Activated T-helper 1 cell treated with Interleukin-2 at 50 U/mL for 16 hours (primary cell): ENCODE data around the gene FYCO1.
A peak's percentile ranks its signal among the peaks of the same experiment; 100 is the strongest.

Experiments used
- DNase-seq: peaks from one replicate; pipeline ENCODE4 v3.0.0-alpha.2; 2020; ENCODE audit warnings: low read depth

Gene FYCO1

GRCh38 chr3:45943207-45943846 lies 52.3 kb downstream of the FYCO1 start, which contains the start of gene CXCR6:
CXCR6 (plus strand) TSS chr3:45943464; CDS start chr3:45946482, 3,018 bp downstream.
- DNase-seq = no peak

DNA sequence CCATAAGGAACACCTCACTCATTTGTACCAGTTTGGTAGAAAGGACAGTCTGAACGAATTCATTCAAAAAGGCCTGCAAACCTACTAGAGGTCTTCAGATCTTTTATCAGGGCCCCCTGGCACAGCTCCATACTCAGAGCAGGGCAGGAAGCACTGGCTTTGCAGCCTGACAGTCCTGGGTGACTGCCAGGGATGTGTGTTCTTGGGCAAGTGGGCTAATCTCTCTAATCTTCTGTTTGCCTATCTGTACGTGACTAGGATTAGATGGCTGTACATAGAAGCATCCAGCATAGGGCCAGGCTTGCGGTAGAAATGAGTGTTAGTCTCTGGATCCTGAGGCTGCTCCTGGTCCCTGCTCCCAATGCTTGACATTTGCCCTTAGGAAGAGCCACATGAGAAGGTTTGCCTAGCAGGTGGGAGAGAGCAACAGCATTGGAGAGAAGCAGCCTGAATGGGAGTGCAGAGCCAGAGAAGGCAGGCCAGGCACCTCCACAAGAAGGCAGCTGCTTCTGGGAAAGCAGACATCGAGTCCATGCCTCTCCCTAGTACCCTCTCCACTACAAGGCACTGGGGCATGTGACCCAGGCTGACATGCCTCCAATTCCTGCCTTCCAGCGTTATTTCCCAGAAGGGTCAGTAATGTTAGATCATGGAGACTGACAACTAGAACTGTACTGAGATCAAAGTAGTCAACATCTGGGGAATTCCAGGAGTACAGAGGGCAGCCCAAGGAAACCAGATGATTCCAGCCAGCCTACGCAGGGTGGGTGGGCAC lies 53.4 kb downstream of the FYCO1 start:
- no peak for DNase-seq

DNA sequence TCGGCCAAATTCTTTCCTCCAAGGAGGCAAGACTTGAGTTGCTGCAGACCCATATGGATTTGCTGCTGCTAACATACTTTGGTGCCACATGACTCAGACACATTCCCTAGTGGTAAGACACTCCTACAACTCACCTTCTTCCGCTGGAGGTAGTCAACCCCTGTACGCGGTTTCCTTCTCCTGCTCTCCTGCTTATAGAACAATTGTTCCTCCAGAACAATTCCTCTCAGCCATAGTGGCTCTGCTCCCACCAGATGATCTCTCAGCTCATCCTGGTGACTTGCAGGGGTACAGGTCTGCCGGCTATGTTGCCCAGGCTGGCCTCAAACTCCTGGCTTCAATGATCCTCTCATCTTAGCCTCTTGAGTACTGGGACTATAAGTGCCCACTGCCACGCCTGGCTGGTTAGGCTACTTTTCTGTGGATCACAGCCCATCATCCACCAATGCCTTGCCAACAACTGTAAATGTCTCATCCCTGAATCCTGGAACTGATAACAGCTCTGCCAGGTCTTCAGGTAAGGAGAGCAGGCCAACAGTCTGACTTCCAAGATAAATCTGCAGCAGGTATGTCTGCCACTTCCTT lies 54.8 kb downstream of the FYCO1 start:
- DNase-seq = no peak

DNA sequence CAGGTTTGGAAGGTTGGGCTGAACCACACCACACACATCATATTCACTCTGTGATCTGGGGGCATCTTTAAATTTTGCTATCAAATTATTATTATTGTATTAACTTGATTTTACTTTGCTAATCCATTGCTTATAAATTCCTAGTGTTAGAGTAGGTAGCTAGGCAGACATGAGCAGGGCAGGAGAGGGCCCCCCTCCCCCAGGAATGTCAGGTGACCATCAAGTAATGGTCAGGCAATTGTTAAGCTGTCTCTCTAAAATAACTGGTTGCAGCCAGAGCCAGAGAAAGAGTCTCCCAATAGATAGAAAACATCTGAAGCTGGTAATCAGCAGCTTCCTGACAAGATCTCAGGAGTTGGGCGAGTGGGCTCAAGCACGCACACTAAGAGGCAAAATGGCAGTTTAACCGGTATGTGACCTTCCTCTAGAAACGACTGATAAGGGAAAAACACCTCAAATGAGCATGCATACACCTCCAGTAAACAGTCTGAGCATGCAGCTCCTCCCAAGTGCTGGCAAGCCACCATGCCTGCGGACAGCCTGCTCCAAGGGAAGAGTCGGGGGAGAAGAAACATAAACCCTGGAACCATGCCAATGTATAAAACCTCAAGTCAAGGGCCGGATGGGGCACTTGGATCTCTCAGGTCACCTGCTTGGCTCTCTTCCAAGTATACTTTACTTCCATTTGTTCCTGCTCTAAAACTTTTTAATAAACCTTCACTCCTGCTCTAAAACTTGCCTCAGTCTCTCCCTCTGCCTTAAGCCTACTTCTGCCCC lies 55.4 kb downstream of the FYCO1 start:
- no peak for DNase-seq

- no peak for DNase-seq
Measured at GRCh38 chr3:45939341-45939771, 56.3 kb downstream of the FYCO1 start.

DNA sequence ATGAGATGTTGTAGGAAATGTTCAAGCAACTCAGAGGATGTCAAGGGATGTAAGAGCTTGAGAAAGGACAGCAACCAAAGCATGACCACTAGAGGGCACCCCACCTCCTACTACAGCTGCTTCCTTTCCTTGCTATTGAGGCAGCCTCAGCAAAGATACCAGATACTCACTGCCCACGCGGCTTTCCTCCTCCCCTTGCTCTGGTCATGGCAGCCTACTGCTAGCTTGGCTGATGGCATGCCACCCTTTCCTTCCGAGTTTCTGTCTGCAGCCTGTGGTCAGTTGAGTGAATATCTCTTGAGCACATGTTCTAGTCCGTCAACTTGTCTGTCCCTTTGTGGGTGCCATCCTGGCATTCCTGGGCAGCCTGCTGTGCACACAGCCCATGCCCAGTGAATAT lies 56.8 kb downstream of the FYCO1 start:
- DNase-seq = peak; percentile 68

DNA sequence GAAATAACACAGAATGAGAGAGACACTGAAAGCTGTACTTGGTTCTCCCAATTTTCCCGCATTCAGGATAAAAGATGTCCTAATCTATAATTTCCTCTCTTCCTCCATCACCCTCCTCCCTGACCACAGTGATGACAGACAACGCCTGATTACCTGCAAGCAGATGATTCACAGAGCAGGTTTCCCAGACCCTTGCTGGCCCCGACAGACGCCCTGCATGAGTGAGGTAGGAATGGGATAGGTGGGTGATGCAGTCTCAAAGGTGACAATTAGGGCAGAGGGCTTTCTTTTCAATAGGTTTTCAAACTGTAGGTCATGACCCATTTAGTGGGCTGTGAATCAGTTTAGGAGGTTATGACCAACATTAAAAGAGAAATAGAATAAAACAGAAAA lies 57.6 kb downstream of the FYCO1 start:
- no peak for DNase-seq

DNA sequence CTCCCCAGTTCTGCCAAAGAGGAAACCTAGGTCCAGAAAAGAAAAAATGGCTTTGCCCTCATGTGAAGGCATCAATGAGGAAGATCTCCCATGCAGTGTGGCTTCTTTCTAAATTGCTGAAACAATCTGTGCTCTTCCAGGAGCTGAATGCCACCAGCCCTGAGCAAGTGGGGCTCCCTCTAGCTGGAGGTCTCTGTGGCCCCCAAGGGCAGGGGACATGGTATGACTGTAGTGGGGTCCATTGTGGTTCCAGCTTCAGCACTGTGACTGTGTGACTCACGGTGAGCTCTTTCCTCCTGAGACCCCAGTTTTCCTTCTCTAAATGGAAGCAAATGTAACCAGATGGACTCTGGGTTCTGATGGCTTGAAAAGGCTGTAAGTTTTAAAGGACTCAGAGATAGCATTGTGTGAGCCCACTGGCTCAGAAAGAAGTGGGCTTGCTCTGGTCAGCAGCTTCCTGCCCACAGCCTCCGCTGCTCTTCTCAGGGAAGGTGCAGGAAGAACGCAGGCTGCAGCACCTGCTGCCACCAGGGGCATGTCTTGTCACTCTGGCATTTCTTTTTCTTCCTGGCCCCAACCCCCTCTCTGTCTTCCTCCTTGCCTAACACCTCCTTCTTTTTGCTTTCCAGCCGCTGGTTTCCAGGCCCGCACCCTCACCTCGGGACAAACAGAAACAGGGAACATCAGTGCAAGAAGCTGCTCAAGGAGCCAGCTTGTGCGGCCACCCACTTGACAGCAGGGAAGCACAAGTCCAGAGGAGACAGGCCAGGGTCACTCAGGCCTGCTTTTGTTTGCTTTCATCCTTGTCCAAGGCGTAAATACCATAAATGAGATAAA lies 58.2 kb downstream of the FYCO1 start:
- no peak for DNase-seq

- no peak for DNase-seq
Measured at GRCh38 chr3:45936261-45936660, 59.4 kb downstream of the FYCO1 start.

DNA sequence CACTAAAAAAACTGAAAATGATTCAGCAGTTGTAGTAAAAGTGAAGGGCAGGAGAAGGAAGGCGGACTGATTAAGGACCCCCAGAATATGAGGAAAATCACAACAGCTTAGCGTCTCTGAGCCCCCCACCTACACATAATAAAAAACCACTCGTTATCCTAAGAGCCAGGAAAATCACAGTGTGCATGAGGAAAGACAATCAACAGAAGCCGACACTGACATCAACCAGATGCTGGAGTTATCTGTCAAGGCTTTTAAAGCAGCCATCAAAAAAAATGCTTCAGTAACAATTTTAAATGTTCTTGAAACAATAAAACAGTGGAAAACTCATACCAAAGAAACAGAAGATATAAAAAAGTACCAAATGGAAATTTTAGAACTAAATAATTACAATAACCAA lies 62.0 kb downstream of the FYCO1 start:
- DNase-seq = no peak

GRCh38 chr3:45932112-45932511 lies 63.5 kb downstream of the FYCO1 start:
- DNase-seq = no peak

- no peak for DNase-seq
Measured at GRCh38 chr3:45931496-45931895, 64.1 kb downstream of the FYCO1 start.

DNA sequence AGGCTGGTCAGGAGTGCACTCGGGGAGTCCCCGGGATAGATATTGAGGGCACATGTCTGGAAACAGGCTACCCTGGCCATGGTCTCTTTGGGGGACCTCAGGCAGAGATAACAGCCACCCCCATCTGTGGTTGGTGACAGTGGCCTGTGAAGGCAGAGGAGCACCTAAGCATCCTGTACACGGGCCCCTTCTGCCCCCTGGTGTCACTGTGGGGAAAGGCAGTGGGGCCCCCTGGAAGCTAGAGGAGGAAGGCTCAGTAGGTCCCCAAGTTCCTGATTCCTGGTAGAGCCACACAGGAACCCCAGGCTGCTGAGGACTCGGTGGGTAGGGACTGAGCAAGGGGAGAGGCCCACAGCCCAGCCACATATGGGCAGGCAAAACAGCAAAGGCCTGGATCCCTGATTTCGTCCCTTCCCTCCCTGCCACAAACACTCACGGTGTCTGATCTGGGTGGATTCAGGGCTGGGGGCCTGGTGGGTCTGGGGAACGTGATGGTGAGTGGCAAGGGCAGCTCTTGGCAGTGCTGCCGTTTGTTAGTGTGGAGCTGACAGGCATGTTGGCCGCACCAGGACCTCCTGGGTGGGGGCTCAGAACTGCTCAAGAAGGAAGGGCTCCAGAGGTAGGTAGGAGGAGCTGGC lies 66.5 kb downstream of the FYCO1 start:
- peak; percentile 35 for DNase-seq

DNA sequence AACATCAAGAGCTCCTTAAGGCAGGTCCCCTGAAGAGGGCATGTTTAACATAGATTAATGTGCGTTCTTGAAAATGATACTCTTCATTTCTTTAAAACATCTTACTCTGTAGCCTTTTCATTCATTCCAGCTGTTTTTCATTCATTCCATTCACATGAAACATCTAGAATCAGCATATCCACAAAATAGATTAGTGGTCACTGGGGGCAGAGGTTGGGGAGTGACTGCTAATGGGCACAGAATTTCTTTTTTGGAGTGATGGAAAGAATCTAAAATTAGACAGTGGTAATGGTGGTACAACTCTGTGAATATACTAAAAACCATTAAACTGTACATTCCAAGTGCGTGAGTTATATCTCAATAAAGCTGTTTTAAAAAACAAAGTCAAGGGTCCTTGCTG lies 67.7 kb downstream of the FYCO1 start:
- no peak for DNase-seq

DNA sequence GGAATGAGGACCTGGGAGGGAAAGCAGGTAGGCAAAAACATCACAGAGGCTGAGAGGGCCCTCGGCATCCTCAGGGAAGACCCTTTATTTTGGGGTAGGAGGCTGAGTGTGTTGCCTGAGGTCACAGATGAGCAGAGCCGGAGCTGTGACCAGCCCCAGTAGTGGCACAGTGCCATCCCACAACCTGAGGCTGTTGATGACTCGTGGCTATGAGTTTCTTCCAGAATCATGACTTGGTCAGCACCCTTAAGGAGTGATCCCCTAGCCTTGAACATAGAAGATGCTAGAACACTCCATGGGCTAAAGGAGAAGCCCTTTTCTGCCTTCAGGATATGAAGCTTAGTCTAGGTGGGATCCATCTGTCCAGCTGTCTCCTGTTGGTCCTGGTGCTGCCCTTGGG lies 71.9 kb downstream of the FYCO1 start:
- DNase-seq = no peak

- DNase-seq = no peak
Measured at GRCh38 chr3:45922950-45923590, 72.6 kb downstream of the FYCO1 start.

DNA sequence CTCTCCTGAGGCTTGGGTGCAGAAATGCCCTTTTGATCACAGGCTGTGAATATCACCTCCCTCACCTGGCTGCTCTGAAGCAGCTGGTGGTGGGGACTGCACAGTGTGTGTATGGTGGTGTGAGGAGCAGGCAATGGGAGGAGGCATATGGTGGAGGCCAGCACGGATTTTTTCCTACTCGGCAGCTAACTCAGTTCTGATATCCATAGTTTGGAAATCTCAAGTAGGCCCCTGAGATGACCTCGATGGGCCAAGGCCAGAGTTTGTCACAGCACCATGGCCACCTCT lies 73.6 kb downstream of the FYCO1 start:
- DNase-seq = no peak

GRCh38 chr3:45921158-45922038 lies 74.2 kb downstream of the FYCO1 start:
- no peak for DNase-seq

- DNase-seq = no peak
Measured at GRCh38 chr3:45917146-45917898, 78.3 kb downstream of the FYCO1 start.
